Measurements from ENCODE around the gene KRT13.

KRT13 gene

GRCh38 chr17:41519501-41520224 lies 14.3 kb upstream of the KRT13 start:
- no peak for DNase-seq (ENCODE audit: low spot score)

DNA sequence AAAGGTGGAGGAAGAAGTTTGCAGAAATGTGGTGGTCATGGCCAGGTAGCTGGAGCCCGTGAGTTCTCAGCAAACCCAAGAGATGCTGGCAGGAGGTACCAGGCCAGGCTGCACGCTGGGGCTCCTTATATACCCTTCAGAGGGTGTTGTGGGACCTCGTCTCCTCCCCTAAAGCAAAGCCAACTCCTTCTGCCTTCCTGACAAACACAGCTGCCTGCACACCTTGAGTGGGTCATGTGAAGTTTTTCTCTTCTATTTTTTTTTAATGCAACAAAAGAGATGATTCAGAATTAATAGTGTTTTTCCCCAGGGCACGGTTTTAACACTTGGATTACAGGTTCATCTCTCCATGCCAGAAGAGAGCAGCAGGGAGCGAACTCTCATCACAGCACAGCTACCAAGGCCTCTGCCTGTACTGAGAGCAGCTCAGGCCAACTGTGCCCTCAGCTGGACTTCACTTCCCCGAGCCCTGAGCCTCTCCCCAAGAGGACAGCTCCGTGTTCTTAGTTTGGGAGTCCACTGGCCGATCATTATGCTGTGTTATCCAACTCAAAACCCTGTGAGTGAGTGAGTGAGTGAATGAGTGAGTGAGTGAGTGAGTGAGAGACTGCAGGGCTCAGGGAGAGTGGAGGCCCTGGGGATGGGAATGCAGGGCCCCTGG lies 13.5 kb upstream of the KRT13 start, which contains the start of gene KRT15:
Gene KRT15, minus strand, starts transcription at position 102 of the 661 bp plus-strand sequence. Its CDS starts 63 bp downstream, at position 39.
- no peak for DNase-seq (ENCODE audit: low spot score)

DNA sequence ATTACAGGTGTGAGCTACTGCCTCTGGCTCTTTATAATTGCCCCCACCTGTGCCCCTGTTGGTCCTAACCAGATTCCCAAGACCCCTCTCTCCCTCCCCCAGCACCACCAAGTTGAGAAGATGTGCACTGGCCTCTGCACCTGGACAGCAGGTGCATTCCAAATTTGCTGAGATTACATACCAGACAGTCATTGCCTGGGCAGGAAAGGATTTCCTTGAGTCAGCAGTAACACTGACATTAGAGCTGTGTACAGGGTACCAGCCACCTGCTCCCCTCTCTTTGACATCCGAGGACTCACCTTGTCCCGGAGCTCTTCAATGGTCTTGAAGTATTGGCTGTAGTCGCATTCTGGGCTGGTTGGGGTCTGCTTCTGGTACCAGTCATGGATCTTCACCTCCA lies 12.6 kb upstream of the KRT13 start:
- DNase-seq (ENCODE audit: low spot score) = no peak

GRCh38 chr17:41516830-41517283 lies 11.4 kb upstream of the KRT13 start:
- no peak for DNase-seq (ENCODE audit: low spot score)

DNA sequence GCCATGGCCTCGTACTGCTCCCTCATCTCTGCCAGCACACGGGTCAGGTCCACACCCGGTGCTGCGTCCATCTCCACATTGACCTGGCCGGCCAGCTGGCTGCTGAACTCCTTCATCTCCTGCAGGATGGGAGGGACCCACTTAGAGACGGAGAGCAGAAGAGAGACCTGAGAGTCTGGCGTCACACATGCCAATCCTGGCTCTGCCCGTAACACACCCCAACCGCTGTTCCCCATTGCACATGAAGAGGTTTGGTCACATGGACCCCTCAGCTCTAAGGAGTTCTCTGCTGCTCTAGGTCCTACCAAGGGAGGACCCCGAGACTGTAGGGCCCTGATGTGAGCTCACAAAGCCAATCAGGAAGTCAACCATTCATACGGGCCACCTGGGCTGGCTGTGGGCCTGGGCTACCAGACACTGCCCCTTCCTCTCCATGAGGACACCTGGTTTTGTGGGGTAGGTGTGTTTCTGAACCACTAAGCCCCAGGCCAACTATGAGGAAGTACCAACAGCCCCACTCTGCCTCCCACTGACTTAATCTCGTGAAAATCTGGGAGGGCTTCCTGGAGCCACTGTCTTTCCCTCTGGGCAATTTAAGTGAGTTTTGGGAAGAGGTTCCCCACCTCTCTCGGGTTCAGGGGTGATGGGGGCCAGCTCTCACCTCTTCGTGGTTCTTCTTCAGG lies 10.9 kb upstream of the KRT13 start:
- DNase-seq (ENCODE audit: low spot score) = no peak

DNA sequence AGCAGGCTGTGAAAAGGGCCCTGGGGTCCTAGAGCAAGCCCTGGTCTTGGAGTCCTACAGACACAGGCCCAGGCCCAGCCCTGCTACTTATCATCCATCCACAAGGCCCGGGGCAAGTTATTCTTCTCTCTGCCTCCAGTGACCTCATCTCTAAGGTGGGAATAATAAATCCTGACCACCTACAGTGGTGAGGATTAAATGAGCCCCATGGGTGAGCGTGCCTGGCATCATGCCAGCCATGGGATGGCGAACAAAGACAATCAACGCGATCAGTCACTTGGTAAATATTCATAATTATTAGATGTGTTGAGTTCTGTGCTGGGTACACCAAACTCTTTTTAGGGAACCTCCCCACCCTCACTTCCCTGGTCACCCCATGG lies 7.7 kb upstream of the KRT13 start:
- no peak for DNase-seq (ENCODE audit: low spot score)

- DNase-seq (ENCODE audit: low spot score) = no peak
These were observed 7.2 kb upstream of the KRT13 start for GRCh38 chr17:41512546-41513167.

DNA sequence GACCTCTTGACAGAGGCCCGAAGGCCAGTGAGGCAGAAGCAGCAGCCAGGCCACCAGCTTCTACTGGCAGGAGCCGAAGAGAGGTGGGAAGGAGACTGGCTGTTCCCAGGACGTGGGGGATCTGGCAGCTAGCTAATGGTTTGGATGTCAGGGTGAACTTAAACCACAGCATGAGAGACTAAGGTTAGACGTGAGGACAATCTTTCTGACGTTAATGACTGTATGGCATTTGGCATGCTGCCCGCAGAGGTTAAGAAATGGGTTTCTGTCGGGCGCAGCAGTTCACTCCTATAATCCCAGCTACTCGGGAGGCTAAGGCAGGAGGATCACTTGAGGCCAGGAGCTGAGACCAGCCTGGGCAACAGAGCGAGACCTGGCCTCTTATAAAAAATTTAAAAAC lies 6.3 kb upstream of the KRT13 start:
- no peak for DNase-seq (ENCODE audit: low spot score)

- DNase-seq (ENCODE audit: low spot score) = no peak
These were observed 5.7 kb upstream of the KRT13 start for GRCh38 chr17:41511116-41511515.

DNA sequence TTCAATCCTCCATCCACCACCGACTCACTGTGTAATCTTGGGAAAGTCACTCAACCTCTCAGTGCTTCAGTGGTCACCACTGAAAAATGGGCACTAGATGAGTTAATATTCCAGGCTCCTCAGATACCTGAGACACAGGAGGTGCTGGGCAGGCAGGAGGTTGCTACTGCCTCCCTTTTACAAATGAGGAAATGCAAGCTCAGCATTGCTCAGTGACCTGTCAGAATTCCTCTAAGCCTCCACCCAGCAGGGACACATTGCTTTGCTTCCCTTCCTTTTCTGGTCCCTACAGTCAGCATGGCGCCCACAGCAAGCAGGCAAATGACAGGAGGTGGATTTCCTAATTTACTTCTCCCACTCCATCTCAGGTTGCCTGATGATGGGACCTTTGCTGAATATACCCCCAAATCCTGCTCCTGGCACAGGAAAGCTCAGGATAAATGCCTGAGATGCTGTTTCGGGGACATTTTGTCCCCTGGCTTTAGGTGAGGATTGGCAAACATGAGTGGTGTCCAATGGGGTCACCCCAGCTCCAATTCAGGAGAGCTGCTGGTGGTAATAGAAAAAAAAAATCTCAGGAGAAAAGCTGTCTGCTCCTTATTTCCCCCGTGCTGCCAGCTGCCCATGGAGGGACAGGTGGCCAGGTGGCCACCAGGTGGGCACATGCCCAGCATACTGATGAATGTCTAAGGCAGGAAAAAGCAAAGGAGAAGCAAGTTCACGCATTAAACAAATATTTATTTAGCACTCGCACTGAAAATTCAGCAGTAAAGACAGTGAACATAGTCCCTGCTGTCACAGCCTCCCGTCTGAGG lies 5.0 kb upstream of the KRT13 start:
- no peak for DNase-seq (ENCODE audit: low spot score)

DNA sequence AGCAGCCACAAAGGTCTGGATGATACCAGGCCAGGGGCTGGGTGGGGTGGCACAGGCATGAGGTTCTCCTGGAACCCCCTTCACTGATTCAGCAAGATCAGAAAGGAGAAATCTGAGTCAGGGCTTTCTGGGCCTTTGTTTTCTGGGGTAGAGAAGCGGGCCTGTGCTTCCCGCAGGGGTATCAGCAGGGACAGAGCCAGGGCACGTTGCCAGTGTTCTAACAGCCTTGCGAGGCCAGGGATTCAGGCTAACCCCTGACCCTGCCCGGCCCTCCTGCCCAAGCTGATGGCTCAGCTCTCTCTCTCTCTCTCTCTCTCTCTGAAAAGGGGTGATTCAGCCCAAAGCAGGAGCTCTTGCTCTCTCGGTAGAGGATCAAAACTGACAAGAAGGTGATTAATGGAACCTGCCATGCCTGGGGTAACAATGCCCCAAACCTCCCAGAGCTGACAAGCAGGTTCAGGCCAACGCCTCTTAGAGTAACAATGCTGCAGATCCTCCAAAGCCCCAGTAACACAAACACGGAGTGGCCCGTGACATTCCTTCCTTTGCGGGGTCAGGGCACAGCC lies 2.0 kb upstream of the KRT13 start:
- DNase-seq (ENCODE audit: low spot score) = no peak

DNA sequence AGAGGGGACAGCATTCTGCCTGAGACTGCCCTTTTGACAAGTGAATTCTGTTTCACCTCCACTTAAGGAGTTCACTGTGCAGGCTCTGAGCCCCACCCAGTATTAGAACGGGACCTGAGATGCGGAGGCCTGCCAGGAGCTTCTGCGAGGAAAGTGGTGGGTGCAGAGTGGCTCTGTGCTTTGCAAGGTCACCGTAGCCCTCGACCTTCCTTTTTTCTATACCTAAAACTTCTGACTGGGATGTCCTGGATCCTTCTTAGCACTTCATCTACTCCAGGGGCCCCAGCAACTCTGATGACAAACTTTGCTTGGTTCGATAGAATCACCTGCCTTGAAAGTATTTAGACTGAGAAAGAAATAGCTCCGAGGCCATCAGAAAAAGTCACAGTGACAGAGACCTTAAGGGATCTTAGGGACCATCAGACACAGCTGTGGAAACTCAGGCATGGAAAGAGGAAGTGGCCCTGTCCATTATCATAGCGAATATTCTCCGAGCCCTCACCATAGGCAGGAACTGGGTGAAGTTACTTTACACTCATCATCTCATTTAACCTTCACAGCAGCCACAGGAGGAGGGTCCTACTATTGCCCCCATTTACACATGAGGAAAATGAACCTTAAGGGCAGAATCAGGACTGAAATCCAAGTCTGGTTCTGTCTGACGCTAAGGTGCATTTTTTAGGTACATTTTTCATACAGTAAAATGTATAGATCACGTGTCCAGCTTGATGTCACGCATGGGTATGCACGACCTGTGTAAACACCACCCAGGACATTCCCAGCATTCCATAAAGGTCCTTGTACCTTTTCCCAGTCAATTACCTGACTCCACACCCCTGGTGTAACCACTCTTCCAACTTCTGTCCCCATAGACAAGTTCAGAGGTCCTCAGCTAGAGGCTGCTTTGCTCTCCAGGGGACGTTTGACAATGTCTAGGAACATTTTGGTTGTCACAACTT lies 676 bp upstream of the KRT13 start:
- DNase-seq (ENCODE audit: low spot score) = peak; percentile 29

DNA sequence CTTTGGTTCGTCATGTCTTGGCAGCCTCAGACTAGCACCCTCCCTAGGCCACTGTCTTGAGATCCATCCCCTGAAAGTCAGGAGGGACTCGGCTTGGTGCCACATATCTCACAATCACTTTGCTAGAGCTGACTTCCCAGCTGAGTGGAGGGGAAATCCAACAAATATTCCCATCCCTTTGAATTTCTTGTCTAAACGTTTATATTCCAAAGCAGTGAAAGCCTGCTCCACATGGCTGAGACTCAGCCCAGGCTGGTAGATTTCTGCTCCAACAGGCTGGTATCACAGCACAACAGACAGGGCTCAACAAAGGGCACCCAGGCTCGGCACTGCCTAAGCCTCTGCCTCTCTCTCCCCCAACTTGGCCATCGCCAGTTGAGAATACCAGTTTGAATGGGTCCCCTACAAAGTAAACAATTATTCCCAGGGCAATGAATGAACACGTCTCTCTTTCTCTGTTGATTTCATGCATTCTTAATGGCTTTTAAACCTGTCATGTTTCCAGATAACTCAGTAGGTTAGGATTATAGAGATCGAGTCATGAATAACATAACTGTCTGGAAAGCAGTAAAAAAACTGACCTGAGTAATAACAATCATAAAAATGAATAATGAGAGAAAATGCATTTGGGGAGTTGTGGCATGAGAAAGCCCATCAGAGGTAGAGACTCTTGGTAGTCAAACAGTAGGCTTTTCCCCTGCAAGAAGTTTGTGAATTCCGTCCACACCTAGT lies 1.0 kb downstream of the KRT13 start:
- no peak for DNase-seq (ENCODE audit: low spot score)

GRCh38 chr17:41503202-41503601 lies 2.2 kb downstream of the KRT13 start:
- DNase-seq (ENCODE audit: low spot score) = no peak

DNA sequence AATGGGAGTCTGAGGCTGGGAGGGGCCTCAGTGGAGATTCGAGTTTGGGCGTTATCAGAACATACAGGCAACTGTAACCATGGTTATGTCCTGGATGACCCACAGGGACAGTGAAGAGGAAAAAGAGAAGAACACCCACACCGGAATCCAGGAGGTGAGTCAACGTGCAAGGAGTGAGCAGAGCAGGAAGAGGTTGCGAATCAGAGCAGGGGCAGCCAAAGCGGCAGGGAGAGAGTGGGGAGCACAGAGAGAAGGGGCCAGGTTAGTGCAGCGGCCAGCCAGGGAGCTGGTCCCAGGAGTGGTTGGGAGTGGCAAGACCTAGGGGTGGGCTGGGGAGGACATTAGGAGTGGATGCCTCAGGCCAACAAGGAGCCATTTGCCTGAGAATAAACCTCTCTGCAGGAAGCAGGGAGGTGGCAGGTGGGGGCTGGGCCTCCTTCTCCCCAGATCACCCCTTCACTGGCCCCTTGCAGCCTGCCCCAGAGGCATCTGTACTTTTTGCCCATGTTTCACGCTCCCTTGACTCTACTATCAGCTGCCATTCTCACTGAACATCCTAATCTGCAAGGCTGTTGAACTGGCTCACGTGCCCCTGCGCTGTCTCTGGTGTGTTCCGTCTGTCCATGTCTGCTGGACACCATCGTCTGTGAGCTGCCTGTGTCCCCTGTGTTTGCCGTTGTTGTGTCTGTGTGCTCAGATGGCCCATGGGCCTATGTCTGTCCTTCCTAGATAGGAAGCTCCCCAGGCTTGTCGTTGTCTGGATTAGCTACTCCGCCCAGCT lies 5.1 kb downstream of the KRT13 start:
- DNase-seq (ENCODE audit: low spot score) = no peak

DNA sequence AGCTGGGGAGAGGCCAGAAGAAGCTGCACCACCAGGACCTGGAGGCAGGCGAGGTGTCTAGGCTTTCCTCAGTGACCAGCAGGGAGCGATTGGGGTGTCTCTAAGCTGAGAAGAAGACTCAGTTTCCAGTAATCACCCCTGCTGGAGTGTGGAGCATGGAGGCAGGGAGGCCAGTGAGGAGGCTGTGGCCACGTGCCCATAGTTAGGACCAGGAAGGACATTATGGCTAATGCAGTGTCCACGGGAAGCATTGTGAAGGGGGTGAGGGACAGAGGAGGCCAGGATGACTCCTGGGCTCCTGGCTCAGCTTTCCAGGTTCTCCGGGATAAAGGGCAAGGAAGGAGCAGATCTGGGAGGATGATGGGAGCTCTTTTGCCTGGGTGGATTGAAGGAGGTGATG lies 5.7 kb downstream of the KRT13 start:
- no peak for DNase-seq (ENCODE audit: low spot score)

DNA sequence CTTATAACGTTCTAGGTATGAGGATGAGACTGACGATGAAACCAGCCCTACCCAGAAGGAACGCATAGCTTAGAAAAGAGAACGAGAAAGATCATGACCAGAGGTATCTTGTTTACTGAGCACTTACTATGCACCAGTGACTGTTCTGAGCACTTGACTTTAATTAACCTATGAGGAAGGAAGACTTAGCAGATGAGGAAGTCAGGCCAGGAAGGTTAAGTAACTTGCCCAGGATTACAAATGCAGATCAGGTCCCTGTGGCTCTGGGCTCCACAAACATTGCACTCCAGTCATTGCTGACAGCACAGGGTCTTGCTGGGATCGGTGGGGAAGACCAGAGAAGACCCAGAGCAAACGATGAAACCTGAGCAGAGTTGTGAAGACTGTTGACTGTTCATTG lies 7.1 kb downstream of the KRT13 start:
- DNase-seq (ENCODE audit: low spot score) = peak; percentile 6

DNA sequence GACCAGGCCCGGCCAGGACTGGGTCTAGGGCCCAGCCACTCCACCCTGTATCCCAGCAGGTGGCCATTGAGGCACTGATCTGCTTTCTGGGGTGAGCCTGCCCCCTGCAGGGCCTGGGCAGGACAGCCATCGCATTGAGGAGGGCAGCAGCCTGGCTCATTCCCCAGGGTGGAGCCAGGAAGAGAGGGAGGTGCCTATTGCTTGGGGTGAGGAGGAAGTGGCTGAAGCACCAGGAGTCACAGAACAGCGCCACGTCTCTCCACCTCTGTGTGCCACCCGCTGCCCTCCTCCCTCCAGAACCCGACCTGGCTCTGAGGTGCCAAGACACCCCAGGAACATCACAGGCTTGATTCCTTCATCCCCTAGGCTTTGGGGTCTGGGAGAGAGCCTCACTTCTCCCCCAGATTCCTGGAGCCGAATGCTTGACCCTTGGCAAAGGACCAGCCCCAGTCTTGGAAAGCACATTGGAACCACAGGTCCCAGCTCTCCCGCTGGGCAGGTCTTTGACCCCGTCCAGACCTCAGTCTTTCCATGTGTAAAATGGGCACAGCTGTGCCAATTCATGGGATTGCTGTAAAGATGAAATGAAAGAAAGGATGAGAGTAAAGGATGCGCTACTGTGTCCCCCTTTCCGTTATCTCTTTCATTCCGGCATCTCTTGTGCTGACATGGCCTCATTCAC lies 8.5 kb downstream of the KRT13 start:
- peak; percentile 91 for DNase-seq (ENCODE audit: low spot score)

All from NAMALWA (cell line).